Skeletal muscle satellite cell (primary cell): ENCODE results near the gene MPND.
A peak's percentile ranks its signal among the peaks of the same experiment; 100 is the strongest.
"Not testable (repeated sequence)": the region's sequence is repeated elsewhere in the genome, so short reads cannot be mapped to it uniquely, and the experiment has no call there.

ENCODE experiments used
- H3K27me3 ChIP-seq: 2 replicates; pipeline ENCODE4 v1.7.0; 2013; ENCODE audit warnings: low read length; ENCODE audit not compliant: control insufficient read depth, insufficient read depth
- H3K36me3 ChIP-seq: 2 replicates; pipeline ENCODE4 v1.7.0; 2013; ENCODE audit warnings: mild to moderate bottlenecking, control low read depth, low read length; ENCODE audit not compliant: insufficient read depth
- H3K4me1 ChIP-seq: 2 replicates; pipeline ENCODE4 v1.7.0; 2013; ENCODE audit warnings: low read length; ENCODE audit not compliant: control insufficient read depth, insufficient read depth
- H3K4me2 ChIP-seq: 2 replicates; pipeline ENCODE4 v1.7.0; 2013; ENCODE audit warnings: mild to moderate bottlenecking, low read length
- H3K4me3 ChIP-seq: 2 replicates; pipeline ENCODE4 v1.7.0; 2013; ENCODE audit warnings: low read length
- H3K9ac ChIP-seq: 2 replicates; pipeline ENCODE4 v1.7.0; 2013; ENCODE audit warnings: mild to moderate bottlenecking, low read depth, low read length, moderate library complexity
- H3K9me3 ChIP-seq: replicated peaks from 2 replicates; pipeline ENCODE4 v1.7.0; 2013; ENCODE audit warnings: mild to moderate bottlenecking, control low read depth, low read length

MPND gene

DNA sequence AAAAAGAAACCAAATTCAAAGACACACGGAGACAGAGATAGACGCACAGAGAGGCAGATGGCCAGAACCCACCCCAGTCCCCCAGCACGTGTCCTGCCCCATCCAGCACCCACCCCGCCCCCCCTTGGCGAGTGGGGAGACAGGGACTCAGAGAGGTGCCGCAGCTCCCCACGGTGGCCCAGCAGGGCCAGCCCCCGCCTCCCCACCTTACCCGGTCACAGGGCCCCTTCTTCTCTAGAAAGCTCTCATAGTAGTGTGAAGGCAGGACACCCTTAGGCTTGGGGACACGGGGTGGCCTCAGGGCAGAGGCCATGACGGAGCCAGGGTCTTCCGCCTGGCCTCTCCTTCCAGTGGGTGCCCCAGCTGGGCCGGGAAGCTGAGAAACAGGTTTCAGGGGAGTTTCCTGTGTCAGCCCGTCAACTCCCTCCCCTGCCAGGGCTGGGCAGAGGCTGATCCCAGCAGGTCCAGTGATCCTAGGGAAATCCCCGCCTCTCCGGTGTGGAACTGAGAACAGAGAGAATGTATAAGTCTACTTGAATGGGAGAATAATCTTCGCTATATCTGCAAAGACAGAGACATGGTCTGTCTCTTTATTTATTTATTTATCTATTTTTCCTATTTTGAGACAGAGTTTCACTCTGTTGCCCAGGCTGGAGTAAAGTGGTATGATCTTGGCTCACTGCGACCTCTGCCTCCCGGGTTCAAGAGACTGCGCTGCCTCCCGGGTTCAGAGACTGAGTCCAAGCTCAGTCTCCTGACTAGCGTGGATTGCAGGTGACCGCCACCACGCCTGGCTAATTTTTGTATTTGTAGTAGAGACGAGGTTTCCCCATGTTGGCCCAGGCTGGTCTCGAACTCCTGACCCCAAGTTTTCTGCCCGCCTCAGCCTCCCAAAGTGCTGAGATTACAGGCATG lies 4.7 kb upstream of the MPND start, which contains the start of gene STAP2:
TSS of gene STAP2 (minus strand) at position 387 of the 915 bp plus-strand sequence. CDS start at position 313, 74 bp downstream.
- no peaks in the 10 kb centered on the region for H3K36me3 ChIP-seq

DNA sequence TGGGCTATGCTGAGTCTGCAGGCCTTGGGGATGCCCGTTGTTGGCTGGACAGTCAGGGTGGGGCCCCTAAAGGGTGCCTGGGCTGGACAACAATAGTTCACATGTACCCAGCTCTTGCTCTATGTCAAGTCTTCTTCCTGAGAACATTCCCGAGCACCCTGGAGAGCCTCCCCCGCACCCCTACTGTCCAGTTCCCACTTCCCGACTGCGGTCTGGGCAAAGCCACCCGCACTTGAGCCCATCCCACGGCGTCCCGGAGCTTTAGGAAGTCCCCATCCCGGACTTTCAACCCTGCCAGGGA lies 1.1 kb upstream of the MPND start:
- H3K9ac ChIP-seq: peak overlapping the region; percentile 84
- peaks cover 21% of the 10 kb centered on the region for H3K4me1 ChIP-seq
- peak overlapping the region; percentile 79 for H3K4me3 ChIP-seq
- no peaks in the 10 kb centered on the region for H3K27me3 ChIP-seq
- no peaks in the 10 kb centered on the region for H3K9me3 ChIP-seq
- H3K36me3 ChIP-seq: peaks cover 3% of the 10 kb centered on the region
- H3K4me2 ChIP-seq: peak overlapping the region; percentile 95

More for the DNA sequence above, 4.7 kb upstream of the MPND start, which contains the start of gene STAP2:
- H3K27me3 ChIP-seq: no peaks in the 10 kb centered on the region
- peaks cover 15% of the 10 kb centered on the region for H3K4me1 ChIP-seq
- H3K4me2 ChIP-seq: peak within 1 kb of the TSS; percentile 84
- H3K4me3 ChIP-seq: peak within 1 kb of the TSS; percentile 66
- no peaks in the 10 kb centered on the region for H3K9me3 ChIP-seq
- H3K9ac ChIP-seq: peak within 1 kb of the TSS; percentile 71

DNA sequence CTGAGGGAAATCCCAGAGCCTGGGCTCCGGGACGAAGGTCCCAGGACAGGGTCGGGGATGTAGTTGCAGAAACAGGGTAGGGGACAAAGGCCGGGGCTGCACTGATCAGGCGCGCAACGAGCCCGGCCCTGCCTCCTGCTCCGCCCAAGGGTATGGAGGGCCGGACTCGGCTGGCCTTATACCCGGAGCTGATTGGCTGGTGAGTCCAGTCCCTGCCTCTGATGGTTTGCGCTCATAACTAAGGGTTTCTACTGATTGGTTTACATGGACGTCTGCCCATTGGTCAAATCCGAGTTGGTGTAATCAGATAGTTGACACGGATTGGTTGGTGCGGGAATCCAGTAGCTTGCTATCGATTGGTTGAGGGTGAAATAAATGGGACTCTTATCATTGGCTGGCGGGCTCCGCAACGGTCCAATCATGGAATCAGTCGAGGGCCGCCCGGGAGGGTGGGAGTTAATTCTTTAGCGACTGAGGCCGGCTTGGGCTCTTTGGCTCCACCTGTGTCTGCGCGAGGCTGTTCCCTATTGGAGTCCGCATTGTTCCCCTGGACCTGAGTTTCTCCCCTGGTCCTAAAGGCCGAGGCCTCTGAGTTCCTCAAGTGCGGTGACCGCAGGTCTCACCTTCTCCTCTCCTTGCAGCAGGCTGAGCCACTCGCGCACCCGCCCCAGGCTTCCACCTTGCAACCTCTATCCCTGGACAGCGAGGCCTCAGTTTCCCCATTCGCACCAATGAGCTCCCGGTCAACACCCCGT lies 570 bp upstream of the MPND start:
- peaks cover 20% of the 10 kb centered on the region for H3K4me1 ChIP-seq

DNA sequence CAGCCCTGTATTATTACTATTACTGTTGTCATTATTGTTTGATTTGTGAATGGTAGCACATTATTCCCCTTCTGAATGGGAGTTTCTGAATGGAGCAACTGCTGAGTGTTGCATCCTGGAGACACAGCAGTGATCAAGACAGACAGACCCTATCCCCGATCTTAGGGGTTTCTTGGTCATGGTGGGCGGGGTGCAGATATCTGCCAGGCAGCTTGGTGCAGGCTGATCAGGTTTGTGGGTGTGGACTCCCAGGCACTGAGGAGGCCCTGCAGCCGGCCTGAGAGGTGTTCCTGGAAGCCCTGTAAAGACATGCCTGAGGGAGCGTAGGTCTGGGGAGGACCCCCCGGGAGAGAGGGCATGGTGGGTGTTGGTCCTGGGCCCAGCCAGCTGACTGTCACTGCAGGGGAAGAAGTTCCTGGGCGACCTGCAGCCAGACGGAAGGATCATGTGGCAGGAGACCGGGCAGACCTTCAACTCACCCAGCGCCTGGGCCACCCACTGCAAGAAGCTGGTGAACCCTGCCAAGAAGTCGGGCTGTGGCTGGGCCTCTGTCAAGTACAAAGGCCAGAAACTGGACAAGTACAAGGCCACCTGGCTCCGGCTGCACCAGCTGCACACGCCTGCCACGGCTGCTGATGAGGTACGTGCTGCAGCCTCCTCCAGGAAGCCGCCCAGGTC lies 2.1 kb downstream of the MPND start:
- H3K4me3 ChIP-seq: no peak overlapping the region
- peaks cover 3% of the 10 kb centered on the region for H3K36me3 ChIP-seq
- H3K4me2 ChIP-seq: no peak overlapping the region
- H3K4me1 ChIP-seq: peaks cover 13% of the 10 kb centered on the region
- no peaks in the 10 kb centered on the region for H3K9me3 ChIP-seq
- H3K27me3 ChIP-seq: no peaks in the 10 kb centered on the region
- no peak overlapping the region for H3K9ac ChIP-seq

More for the DNA sequence above, 570 bp upstream of the MPND start:
- Histone ChIP-seq H3K27me3 (no peaks in the 10 kb centered on the region), H3K4me2 (peak overlapping the region; percentile 99), H3K9ac (peak overlapping the region; percentile 84), H3K9me3 (no peaks in the 10 kb centered on the region), H3K4me3 (peak overlapping the region; percentile 88), H3K36me3 (peaks cover 3% of the 10 kb centered on the region)

DNA sequence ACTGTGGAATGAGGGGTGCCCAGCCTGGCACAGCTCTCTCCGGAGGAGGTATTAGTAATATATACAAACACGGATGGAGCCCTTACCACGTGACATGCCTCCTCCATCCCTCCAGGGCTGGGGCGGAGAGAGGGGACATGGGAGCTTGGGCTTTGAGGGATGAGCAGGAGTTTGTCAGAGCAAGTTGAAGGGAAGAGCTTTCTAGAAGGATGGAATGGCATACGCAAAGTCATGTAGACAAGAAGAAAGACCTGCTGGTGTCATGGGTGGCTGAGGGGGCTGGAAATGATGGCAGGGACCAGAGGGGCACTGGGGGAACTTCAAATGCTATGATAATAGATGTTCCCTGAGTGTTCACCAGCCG lies 2.6 kb downstream of the MPND start:
- Histone ChIP-seq H3K36me3 (peaks cover 3% of the 10 kb centered on the region), H3K4me2 (no peak overlapping the region), H3K4me1 (peaks cover 13% of the 10 kb centered on the region), H3K27me3 (no peaks in the 10 kb centered on the region), H3K9me3 (no peaks in the 10 kb centered on the region), H3K9ac (no peak overlapping the region), H3K4me3 (no peak overlapping the region)

DNA sequence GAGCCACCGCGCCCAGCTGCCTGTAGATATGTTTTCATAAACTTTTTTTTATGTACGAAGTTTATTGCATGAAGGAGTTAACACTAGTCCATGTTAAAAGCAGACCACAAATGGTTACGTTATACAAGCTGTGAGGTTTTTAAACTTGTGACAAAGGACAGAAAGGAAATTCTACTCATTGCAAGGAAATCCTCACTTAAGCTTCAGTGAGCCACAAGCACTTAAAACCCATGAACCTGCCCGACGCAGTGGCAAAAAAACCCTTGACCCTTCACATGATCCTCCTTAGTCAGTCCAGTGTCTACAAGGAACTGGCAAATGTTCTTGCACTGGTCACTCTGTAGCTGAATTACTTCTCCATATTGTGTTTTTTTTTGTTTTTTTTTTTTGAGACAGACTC lies 4.2 kb downstream of the MPND start:
- Histone ChIP-seq H3K9me3 (no peaks in the 10 kb centered on the region), H3K4me2 (no peak overlapping the region), H3K9ac (no peak overlapping the region), H3K4me1 (peaks cover 7% of the 10 kb centered on the region), H3K36me3 (peaks cover 3% of the 10 kb centered on the region), H3K4me3 (no peak overlapping the region), H3K27me3 (no peaks in the 10 kb centered on the region)

DNA sequence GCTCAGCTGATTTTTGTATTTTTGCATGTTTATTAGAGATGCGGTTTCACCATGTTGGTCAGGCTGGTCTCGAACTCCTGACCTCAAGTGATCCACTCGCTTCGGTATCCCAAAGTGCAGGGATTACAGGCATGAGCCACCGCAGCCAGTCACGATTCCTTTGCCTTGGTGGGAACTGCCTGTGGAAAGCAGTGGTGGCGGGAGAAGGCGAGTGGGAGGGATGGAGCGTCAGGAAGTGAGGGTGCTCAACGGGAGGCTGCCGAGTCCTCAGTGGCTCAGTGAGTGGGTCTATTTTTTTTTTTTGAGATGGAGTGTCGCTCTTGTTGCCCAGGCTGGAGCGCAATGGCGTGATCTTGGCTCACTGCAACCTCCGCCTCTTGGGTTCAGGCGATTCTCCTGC lies 5.9 kb downstream of the MPND start:
- H3K36me3 ChIP-seq, H3K4me3 ChIP-seq, H3K27me3 ChIP-seq, H3K9ac ChIP-seq, H3K4me2 ChIP-seq, H3K4me1 ChIP-seq, H3K9me3 ChIP-seq: not testable (repeated sequence)

DNA sequence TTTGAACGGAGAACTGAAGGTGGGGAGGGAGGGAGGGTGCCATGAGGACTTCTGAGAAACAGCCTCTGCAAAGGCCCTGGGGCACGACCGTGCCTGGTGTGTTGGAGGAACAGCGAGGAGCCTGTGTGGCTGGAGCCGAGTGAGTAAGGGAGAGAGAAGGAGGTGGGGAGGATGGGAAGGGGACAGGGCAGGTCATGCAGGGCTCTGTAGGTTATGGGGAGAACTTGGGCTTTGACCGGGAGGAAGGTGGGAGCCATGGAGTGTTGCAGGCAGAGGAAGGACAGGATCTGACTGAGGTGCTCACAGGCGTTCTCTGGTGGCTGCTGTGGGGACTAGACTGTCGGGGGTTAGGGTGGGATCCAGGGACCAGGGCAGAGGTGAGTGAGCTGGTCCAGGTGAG lies 6.7 kb downstream of the MPND start:
- H3K9ac ChIP-seq: no peak overlapping the region
- no peak overlapping the region for H3K4me3 ChIP-seq
- peaks cover 3% of the 10 kb centered on the region for H3K36me3 ChIP-seq
- H3K4me1 ChIP-seq: no peaks in the 10 kb centered on the region
- H3K4me2 ChIP-seq: no peak overlapping the region
- no peaks in the 10 kb centered on the region for H3K9me3 ChIP-seq
- H3K27me3 ChIP-seq: no peaks in the 10 kb centered on the region

DNA sequence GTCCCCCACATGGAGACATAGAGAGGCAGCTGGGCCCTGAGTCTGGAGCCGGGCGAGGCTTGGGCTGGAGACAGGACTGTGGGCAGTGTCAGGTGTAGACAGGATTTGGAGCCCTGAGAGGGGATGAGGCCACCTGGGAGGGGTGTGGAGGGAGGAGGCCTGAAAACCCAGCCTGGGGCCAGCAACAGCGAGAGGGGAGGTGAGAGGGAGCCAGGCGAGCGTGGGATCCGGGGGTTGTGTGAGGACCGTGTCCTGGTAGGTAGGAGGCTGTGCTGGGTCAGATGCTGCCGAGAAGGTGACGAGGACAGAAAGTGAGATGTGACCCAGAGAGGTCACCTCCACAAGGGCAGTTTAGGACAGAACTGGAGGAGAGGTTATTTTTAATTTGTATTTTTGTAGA lies 7.4 kb downstream of the MPND start:
- H3K36me3 ChIP-seq: peaks cover 3% of the 10 kb centered on the region
- H3K9ac ChIP-seq: no peak overlapping the region
- H3K4me1 ChIP-seq: no peaks in the 10 kb centered on the region

DNA sequence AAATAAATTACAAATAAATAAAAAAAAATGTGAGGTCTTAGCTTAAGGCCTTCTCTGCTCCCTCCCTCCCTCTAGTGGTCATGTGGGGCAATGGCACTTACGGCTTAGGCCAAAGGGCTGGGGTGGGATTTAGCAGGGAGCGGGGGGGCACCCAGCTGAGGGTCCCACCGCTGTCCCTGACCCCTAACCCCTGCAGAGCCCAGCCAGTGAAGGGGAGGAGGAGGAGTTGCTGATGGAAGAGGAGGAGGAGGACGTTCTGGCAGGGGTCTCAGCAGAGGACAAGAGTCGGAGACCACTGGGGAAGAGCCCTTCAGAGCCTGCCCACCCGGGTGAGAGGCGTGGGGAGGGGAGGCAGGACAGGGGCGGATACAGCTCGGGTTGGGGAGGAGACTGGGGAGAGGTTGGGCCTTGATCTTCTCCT lies 9.3 kb downstream of the MPND start:
- Histone ChIP-seq H3K36me3 (no peaks in the 10 kb centered on the region), H3K4me1 (no peaks in the 10 kb centered on the region), H3K4me2 (no peak overlapping the region), H3K4me3 (no peak overlapping the region), H3K27me3 (no peaks in the 10 kb centered on the region), H3K9ac (no peak overlapping the region), H3K9me3 (no peaks in the 10 kb centered on the region)

More for the DNA sequence above, 7.4 kb downstream of the MPND start:
- H3K4me3 ChIP-seq: no peak overlapping the region
- no peaks in the 10 kb centered on the region for H3K27me3 ChIP-seq
- H3K4me2 ChIP-seq: no peak overlapping the region
- H3K9me3 ChIP-seq: no peaks in the 10 kb centered on the region

DNA sequence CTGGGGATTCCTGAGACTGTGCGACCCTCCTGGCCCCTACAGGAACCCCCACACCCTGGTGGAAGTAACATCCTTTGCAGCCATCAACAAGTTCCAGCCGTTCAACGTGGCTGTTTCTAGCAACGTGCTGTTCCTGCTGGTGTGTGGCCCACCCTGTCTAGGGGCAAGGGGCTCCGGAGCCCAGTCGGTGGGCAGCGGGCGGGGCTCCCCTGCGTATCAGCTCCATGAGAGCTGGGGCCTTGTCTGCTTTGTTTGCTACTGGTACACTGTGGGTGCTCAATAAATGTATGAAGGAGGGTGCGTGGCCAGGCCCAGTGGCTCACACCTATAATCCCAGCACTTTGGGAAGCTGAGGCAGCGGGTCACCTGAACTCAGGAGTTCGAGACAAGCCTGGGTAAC lies 10.9 kb downstream of the MPND start:
- peaks cover 9% of the 10 kb centered on the region for H3K36me3 ChIP-seq
- no peaks in the 10 kb centered on the region for H3K27me3 ChIP-seq
- H3K9me3 ChIP-seq: no peaks in the 10 kb centered on the region
- no peak overlapping the region for H3K9ac ChIP-seq
- no peak overlapping the region for H3K4me2 ChIP-seq
- no peaks in the 10 kb centered on the region for H3K4me1 ChIP-seq
- H3K4me3 ChIP-seq: no peak overlapping the region
